OCI-LY7 (cell line): Measurements from ENCODE around the gene DUSP2. TPM values are rescaled to one million over a fixed set of nuclear protein-coding genes. Genes with fewer than 3 reads are reported as not detected.

ENCODE experiments used
- BruUV-seq: library from RNA; stranded (reverse); fragments of 400-500 nt; replicated peaks from 2 replicates; lab custom pipeline; 2021; lab: Mats Ljungman, UMichigan
- CTCF ChIA-PET: fragments of 300-600 bp; sonication (Branson Sonifier 250); formaldehyde crosslinking; loops from one replicate; lab custom pipeline; 2022; ENCODE audit warnings: antibody characterized with exemption; ENCODE audit not compliant: unreplicated experiment; lab: Charles Lee
- POLR2A ChIA-PET: fragments of 300-600 bp; sonication (Branson Sonifier 250); formaldehyde crosslinking; loops from one replicate; lab custom pipeline; 2022; ENCODE audit warnings: antibody characterized with exemption; lab: Charles Lee
- DNase-seq: peaks from one replicate; pipeline ENCODE4 v3.0.0-alpha.2; 2015; ENCODE audit warnings: low spot score
- H2AFZ ChIP-seq: fragments of 200-600 bp; sonication (generic), shearing (Covaris generic); 2 replicates; pipeline ENCODE4 v1.6.1; 2014; ENCODE audit warnings: mild to moderate bottlenecking, antibody characterized with exemption, low read length, moderate library complexity
- H3K27ac ChIP-seq: fragments of 200-600 bp; sonication (generic); 2 replicates; pipeline ENCODE4 v1.5.1; 2014; ENCODE audit warnings: mixed run types, low read depth, mild to moderate bottlenecking, moderate library complexity, low read length, inconsistent platforms; ENCODE audit not compliant: poor library complexity, severe bottlenecking
- H3K36me3 ChIP-seq: fragments of 200-600 bp; sonication (generic); 2 replicates; pipeline ENCODE4 v1.6.1; 2014; ENCODE audit warnings: mild to moderate bottlenecking, antibody characterized with exemption, low read length, moderate library complexity, mixed read lengths; ENCODE audit not compliant: insufficient read depth
- H3K4me1 ChIP-seq: fragments of 200-600 bp; sonication (generic); 2 replicates; pipeline ENCODE4 v1.5.1; 2014; ENCODE audit warnings: mild to moderate bottlenecking, low read length; ENCODE audit not compliant: insufficient read depth, poor library complexity, severe bottlenecking
- H3K4me2 ChIP-seq: fragments of 200-600 bp; sonication (generic); 2 replicates; pipeline ENCODE4 v1.6.1; 2014; ENCODE audit warnings: mild to moderate bottlenecking, low read length
- H3K4me3 ChIP-seq: fragments of 200-600 bp; sonication (generic); 2 replicates; pipeline ENCODE4 v1.5.1; 2014; ENCODE audit warnings: mild to moderate bottlenecking, low read depth, low read length; ENCODE audit not compliant: poor library complexity, severe bottlenecking
- H3K79me2 ChIP-seq: fragments of 200-600 bp; sonication (generic); 2 replicates; pipeline ENCODE4 v1.6.1; 2016; ENCODE audit warnings: low read depth, mild to moderate bottlenecking, low read length, moderate library complexity, mixed read lengths; ENCODE audit not compliant: insufficient read depth
- H3K9me2 ChIP-seq: fragments of 200-600 bp; sonication (generic); 2 replicates; pipeline ENCODE4 v1.6.1; 2016; ENCODE audit warnings: mild to moderate bottlenecking, low read length, mixed read lengths; ENCODE audit not compliant: insufficient read depth
- H3K9me3 ChIP-seq: fragments of 200-600 bp; sonication (generic); 2 replicates; pipeline ENCODE4 v1.6.1; 2014; ENCODE audit warnings: mild to moderate bottlenecking, mixed run types, low read length, mixed read lengths
- H4K20me1 ChIP-seq: fragments of 200-600 bp; sonication (generic); 2 replicates; pipeline ENCODE4 v1.6.1; 2014; ENCODE audit warnings: mild to moderate bottlenecking, antibody characterized with exemption, low read length, moderate library complexity, mixed read lengths; ENCODE audit not compliant: insufficient read depth
- CTCF ChIP-seq: fragments of 200-600 bp; sonication (generic); conservative IDR thresholded peaks from 2 replicates; pipeline ENCODE4 v1.5.1; 2014; ENCODE audit warnings: mild to moderate bottlenecking, antibody characterized with exemption, low read length, moderate library complexity, mixed read lengths
- EZH2phosphoT487 ChIP-seq: fragments of 200-600 bp; sonication (generic); IDR thresholded peaks from 2 replicates; pipeline ENCODE4 v1.6.1; 2018; ENCODE audit warnings: low read depth, borderline replicate concordance, mild to moderate bottlenecking, mixed run types, antibody characterized with exemption, low read length, moderate library complexity, mixed read lengths
- intact Hi-C: fragments of 100-400 bp; cut with micrococcal nuclease; formaldehyde crosslinking; loops from one replicate; pipeline ENCODE4 v1.10.0; 2022; ENCODE audit not compliant: unreplicated experiment
- total RNA-seq, 2 experiments: library from RNA; depleted of rRNA in 1 of 2; stranded (reverse); fragments of >200 nt in 1 of 2; shearing (Covaris generic) in 1 of 2; gene quantifications; 2 replicates each; pipeline ENCODE4 v1.2.3, GENCODE V29; 2014 to 2022

The DUSP2 gene
- total RNA-seq, 2 experiments from 2014 or later, result 37.3 to 110 TPM

- DNase-seq, result no peak
- intact Hi-C loops, result no loop called here
- Histone ChIP-seq H2AFZ (no peak overlapping the region), H3K9me2 (no peaks in the 10 kb centered on the region), H3K9me3 (no peaks in the 10 kb centered on the region), H3K4me2 (no peak overlapping the region), H3K4me1 (peaks cover 92% of the 10 kb centered on the region), H4K20me1 (no peaks in the 10 kb centered on the region), H3K27ac (peak overlapping the region; percentile 10), H3K36me3 (no peaks in the 10 kb centered on the region), H3K79me2 (no peaks in the 10 kb centered on the region), H3K4me3 (no peak overlapping the region)
- BruUV-seq, result no TSS peak
- ChIA-PET CTCF (no interaction called here), POLR2A (interaction anchor here (1.3 to 2.1 kb wide), 2 partner anchors 11 to 16 kb away, joined by 3 to 10 read pairs; no protein-coding TSS in a partner anchor)
- TF ChIP-seq CTCF (no peak), EZH2phosphoT487 (no peak)
Observed at GRCh38 chr2:96151595-96152303, 6.5 kb upstream of the DUSP2 start.

GRCh38 chr2:96150791-96151594, 5.8 kb upstream of the DUSP2 start:
- Histone ChIP-seq H3K4me3 (no peak overlapping the region), H3K79me2 (peaks cover under 1% of the 10 kb centered on the region; the same call in 1 of the 2 replicates), H3K36me3 (no peaks in the 10 kb centered on the region), H3K9me3 (no peaks in the 10 kb centered on the region), H3K4me1 (peaks cover 91% of the 10 kb centered on the region), H4K20me1 (no peaks in the 10 kb centered on the region), H3K4me2 (no peak overlapping the region), H2AFZ (no peak overlapping the region), H3K9me2 (no peaks in the 10 kb centered on the region), H3K27ac (no peak overlapping the region)
- POLR2A ChIA-PET, result interaction anchor here (0.7 to 2.1 kb wide), 5 partner anchors 9 to 17 kb away, joined by 3 to 10 read pairs (median 3); no protein-coding TSS in a partner anchor
- no TSS peak for BruUV-seq
- CTCF ChIA-PET, result no interaction called here
- TF ChIP-seq CTCF (no peak), EZH2phosphoT487 (no peak)
- intact Hi-C loops, result no loop called here
- DNase-seq, result no peak
